PC-9 (cell line): Measurements from ENCODE around the gene CGB8.
"Not testable (repeated sequence)": the region's sequence is repeated elsewhere in the genome, so short reads cannot be mapped to it uniquely, and the experiment has no call there.

ENCODE experiments used
- CTCF ChIP-seq: fragments of 200-600 bp; sonication (generic); conservative IDR thresholded peaks from 2 replicates; pipeline ENCODE4 v1.6.1; 2017; ENCODE audit warnings: mixed run types, antibody characterized with exemption, mild to moderate bottlenecking, moderate library complexity
- EZH2 ChIP-seq: fragments of 200-600 bp; sonication (generic); IDR thresholded peaks from 2 replicates; pipeline ENCODE4 v1.8.0; 2017; ENCODE audit warnings: antibody characterized with exemption, low read depth

- peak; percentile 90 for TF ChIP-seq CTCF
- TF ChIP-seq EZH2 = not testable (repeated sequence)
Measured at GRCh38 chr19:49031642-49032301, 17.1 kb downstream of the CGB8 start, which contains the start of gene CGB2.
